ENCODE measurements around the gene UBE2F.
"Not testable (repeated sequence)": the region's sequence is repeated elsewhere in the genome, so short reads cannot be mapped to it uniquely, and the experiment has no call there.

Gene UBE2F

GRCh38 chr2:238066718-238067117 lies 99.9 kb downstream of the UBE2F start:
- Mint-ChIP-seq H3K36me3 (ENCODE audit: low read depth) (peaks cover 95% of the 10 kb centered on the region), H3K27ac (peak overlapping the region; percentile 87), H3K9me3 (peaks cover 16% of the 10 kb centered on the region), H3K4me3 (peak overlapping the region; percentile 3), H3K4me1 (ENCODE audit: low read depth) (peaks cover 76% of the 10 kb centered on the region)
- DNase-seq = peak; percentile 37
- H3K27me3 Mint-ChIP-seq = not testable (repeated sequence)

GRCh38 chr2:238067939-238068338 lies 101.1 kb downstream of the UBE2F start:
- H3K4me1 Mint-ChIP-seq (ENCODE audit: low read depth) = peaks cover 71% of the 10 kb centered on the region
- DNase-seq = no peak
- H3K9me3 Mint-ChIP-seq = peaks cover 19% of the 10 kb centered on the region
- H3K36me3 Mint-ChIP-seq (ENCODE audit: low read depth) = peaks cover 97% of the 10 kb centered on the region
- peak overlapping the region; percentile 59 for H3K27ac Mint-ChIP-seq
- H3K27me3 Mint-ChIP-seq = no peaks in the 10 kb centered on the region
- peak overlapping the region; percentile 15 for H3K4me3 Mint-ChIP-seq

GRCh38 chr2:238069021-238069709 lies 102.4 kb downstream of the UBE2F start:
- H3K27me3 Mint-ChIP-seq = no peaks in the 10 kb centered on the region
- peaks cover 21% of the 10 kb centered on the region for H3K9me3 Mint-ChIP-seq
- H3K27ac Mint-ChIP-seq = peak overlapping the region; percentile 82
- DNase-seq = no peak
- H3K4me3 Mint-ChIP-seq = no peak overlapping the region
- H3K4me1 Mint-ChIP-seq (ENCODE audit: low read depth) = peaks cover 60% of the 10 kb centered on the region
- H3K36me3 Mint-ChIP-seq (ENCODE audit: low read depth) = peaks cover 96% of the 10 kb centered on the region

GRCh38 chr2:238069877-238070276 lies 103.1 kb downstream of the UBE2F start:
- Mint-ChIP-seq H3K9me3 (peaks cover 21% of the 10 kb centered on the region), H3K27me3 (no peaks in the 10 kb centered on the region), H3K27ac (peak overlapping the region; percentile 74), H3K36me3 (ENCODE audit: low read depth) (peaks cover 96% of the 10 kb centered on the region), H3K4me1 (ENCODE audit: low read depth) (peaks cover 58% of the 10 kb centered on the region), H3K4me3 (no peak overlapping the region)
- no peak for DNase-seq

- peaks cover 20% of the 10 kb centered on the region for H3K4me1 Mint-ChIP-seq (ENCODE audit: low read depth)
- peaks cover 97% of the 10 kb centered on the region for H3K36me3 Mint-ChIP-seq (ENCODE audit: low read depth)
- no peak overlapping the region for H3K4me3 Mint-ChIP-seq
- H3K27me3 Mint-ChIP-seq = no peaks in the 10 kb centered on the region
- peaks cover 5% of the 10 kb centered on the region for H3K9me3 Mint-ChIP-seq
- DNase-seq = no peak
- H3K27ac Mint-ChIP-seq = no peak overlapping the region
Observed at GRCh38 chr2:238075397-238075796, 108.6 kb downstream of the UBE2F start.

GRCh38 chr2:238077292-238077691 lies 110.5 kb downstream of the UBE2F start:
- DNase-seq = no peak
- H3K4me1 Mint-ChIP-seq (ENCODE audit: low read depth) = peaks cover 16% of the 10 kb centered on the region
- H3K36me3 Mint-ChIP-seq (ENCODE audit: low read depth) = peaks cover 97% of the 10 kb centered on the region
- H3K4me3 Mint-ChIP-seq = no peak overlapping the region
- peaks cover 5% of the 10 kb centered on the region for H3K9me3 Mint-ChIP-seq
- no peak overlapping the region for H3K27ac Mint-ChIP-seq
- no peaks in the 10 kb centered on the region for H3K27me3 Mint-ChIP-seq

GRCh38 chr2:238079874-238080327 lies 113.1 kb downstream of the UBE2F start:
- peaks cover 8% of the 10 kb centered on the region for H3K4me1 Mint-ChIP-seq (ENCODE audit: low read depth)
- H3K27ac Mint-ChIP-seq = no peak overlapping the region
- no peak overlapping the region for H3K4me3 Mint-ChIP-seq
- peaks cover 95% of the 10 kb centered on the region for H3K36me3 Mint-ChIP-seq (ENCODE audit: low read depth)
- no peaks in the 10 kb centered on the region for H3K9me3 Mint-ChIP-seq
- no peak for DNase-seq
- no peaks in the 10 kb centered on the region for H3K27me3 Mint-ChIP-seq

- H3K27ac Mint-ChIP-seq = no peak overlapping the region
Observed at GRCh38 chr2:238080518-238080917, 113.7 kb downstream of the UBE2F start.

GRCh38 chr2:238081150-238081549 lies 114.3 kb downstream of the UBE2F start:
- DNase-seq = no peak
- H3K4me1 Mint-ChIP-seq (ENCODE audit: low read depth) = peaks cover 7% of the 10 kb centered on the region
- no peak overlapping the region for H3K4me3 Mint-ChIP-seq
- H3K27ac Mint-ChIP-seq = no peak overlapping the region
- H3K27me3 Mint-ChIP-seq = no peaks in the 10 kb centered on the region
- peaks cover 95% of the 10 kb centered on the region for H3K36me3 Mint-ChIP-seq (ENCODE audit: low read depth)
- no peaks in the 10 kb centered on the region for H3K9me3 Mint-ChIP-seq

More at GRCh38 chr2:238080518-238080917, 113.7 kb downstream of the UBE2F start:
- no peak for DNase-seq
- Mint-ChIP-seq H3K27me3 (no peaks in the 10 kb centered on the region), H3K4me3 (no peak overlapping the region), H3K9me3 (no peaks in the 10 kb centered on the region), H3K4me1 (ENCODE audit: low read depth) (peaks cover 7% of the 10 kb centered on the region), H3K36me3 (ENCODE audit: low read depth) (peaks cover 95% of the 10 kb centered on the region)

GRCh38 chr2:238081561-238081960 lies 114.7 kb downstream of the UBE2F start:
- peaks cover 95% of the 10 kb centered on the region for H3K36me3 Mint-ChIP-seq (ENCODE audit: low read depth)
- H3K27ac Mint-ChIP-seq = no peak overlapping the region
- no peak for DNase-seq
- H3K27me3 Mint-ChIP-seq = no peaks in the 10 kb centered on the region
- peaks cover 5% of the 10 kb centered on the region for H3K4me1 Mint-ChIP-seq (ENCODE audit: low read depth)
- H3K9me3 Mint-ChIP-seq = no peaks in the 10 kb centered on the region
- H3K4me3 Mint-ChIP-seq = no peak overlapping the region

GRCh38 chr2:238082151-238082550 lies 115.3 kb downstream of the UBE2F start:
- no peak for DNase-seq
- peaks cover 94% of the 10 kb centered on the region for H3K36me3 Mint-ChIP-seq (ENCODE audit: low read depth)
- H3K27ac Mint-ChIP-seq = no peak overlapping the region
- no peak overlapping the region for H3K4me3 Mint-ChIP-seq
- no peaks in the 10 kb centered on the region for H3K27me3 Mint-ChIP-seq
- H3K9me3 Mint-ChIP-seq = no peaks in the 10 kb centered on the region
- peaks cover 2% of the 10 kb centered on the region for H3K4me1 Mint-ChIP-seq (ENCODE audit: low read depth)

- H3K4me1 Mint-ChIP-seq (ENCODE audit: low read depth) = no peaks in the 10 kb centered on the region
- H3K27ac Mint-ChIP-seq = no peak overlapping the region
- no peak overlapping the region for H3K4me3 Mint-ChIP-seq
- no peaks in the 10 kb centered on the region for H3K27me3 Mint-ChIP-seq
- no peaks in the 10 kb centered on the region for H3K9me3 Mint-ChIP-seq
- H3K36me3 Mint-ChIP-seq (ENCODE audit: low read depth) = peaks cover 94% of the 10 kb centered on the region
- no peak for DNase-seq
Observed at GRCh38 chr2:238082827-238083226, 116.0 kb downstream of the UBE2F start.

- H3K27ac Mint-ChIP-seq = no peak overlapping the region
- peaks cover 94% of the 10 kb centered on the region for H3K36me3 Mint-ChIP-seq (ENCODE audit: low read depth)
- no peaks in the 10 kb centered on the region for H3K27me3 Mint-ChIP-seq
- no peak for DNase-seq
- no peaks in the 10 kb centered on the region for H3K4me1 Mint-ChIP-seq (ENCODE audit: low read depth)
- H3K4me3 Mint-ChIP-seq = no peak overlapping the region
- H3K9me3 Mint-ChIP-seq = no peaks in the 10 kb centered on the region
Observed at GRCh38 chr2:238083919-238084318, 117.1 kb downstream of the UBE2F start.

GRCh38 chr2:238084761-238085160 lies 117.9 kb downstream of the UBE2F start:
- no peaks in the 10 kb centered on the region for H3K27me3 Mint-ChIP-seq
- H3K36me3 Mint-ChIP-seq (ENCODE audit: low read depth) = peaks cover 91% of the 10 kb centered on the region
- no peaks in the 10 kb centered on the region for H3K9me3 Mint-ChIP-seq
- no peak for DNase-seq
- H3K27ac Mint-ChIP-seq = no peak overlapping the region
- H3K4me1 Mint-ChIP-seq (ENCODE audit: low read depth) = no peaks in the 10 kb centered on the region
- H3K4me3 Mint-ChIP-seq = no peak overlapping the region

- DNase-seq = no peak
- H3K36me3 Mint-ChIP-seq (ENCODE audit: low read depth) = peaks cover 88% of the 10 kb centered on the region
- H3K4me1 Mint-ChIP-seq (ENCODE audit: low read depth) = no peaks in the 10 kb centered on the region
- no peaks in the 10 kb centered on the region for H3K27me3 Mint-ChIP-seq
- H3K4me3 Mint-ChIP-seq = no peak overlapping the region
- no peak overlapping the region for H3K27ac Mint-ChIP-seq
- no peaks in the 10 kb centered on the region for H3K9me3 Mint-ChIP-seq
Observed at GRCh38 chr2:238085899-238086298, 119.1 kb downstream of the UBE2F start.
